Sigmoid colon (tissue), 7 donors: ENCODE measurements around the gene USP40. TPM values are rescaled to one million over a fixed set of nuclear protein-coding genes. Genes with fewer than 3 reads are reported as not detected.

Experiments
- DNase-seq: peaks from one replicate; pipeline ENCODE4 v3.0.0-alpha.2; 2019
- H3K27ac ChIP-seq, 4 donors: fragments of 200-600 bp; sonication (generic); one replicate each; pipeline ENCODE4 v1.5.1; 2016 to 2019; ENCODE audit warnings: mild to moderate bottlenecking in 1 of 4
- H3K27me3 ChIP-seq, 3 donors: fragments of 200-600 bp; sonication (generic); one replicate each; pipeline ENCODE4 v1.5.1; 2019; ENCODE audit warnings: mild to moderate bottlenecking in 1 of 3
- H3K36me3 ChIP-seq, 4 donors: fragments of 200-600 bp; sonication (generic); one replicate each; pipeline ENCODE4 v1.5.1; 2016 to 2019
- H3K4me1 ChIP-seq, 4 donors: fragments of 200-600 bp; sonication (generic); one replicate each; pipeline ENCODE4 v1.5.1; 2017 to 2019
- H3K4me3 ChIP-seq, 4 donors: fragments of 200-600 bp; sonication (generic); one replicate each; pipeline ENCODE4 v1.5.1; 2017 to 2019; ENCODE audit warnings: mild to moderate bottlenecking in 2 of 4, moderate library complexity in 1 of 4
- H3K9me3 ChIP-seq, 4 donors: fragments of 200-600 bp in 3 of 4; sonication (generic) in 3 of 4; one replicate each; pipeline versions ENCODE4 v1.5.1 to v1.6.1; 2013 to 2019
- EP300 ChIP-seq, 4 donors: sonication (generic); formaldehyde crosslinking; IDR thresholded peaks; one replicate each; pipeline ENCODE4 v1.6.1; 2017; ENCODE audit warnings: antibody characterized with exemption in 4 of 4
- POLR2A ChIP-seq, 2 donors: fragments of 450-650 bp; IDR thresholded peaks; one replicate each; pipeline ENCODE4 v1.6.1; 2016; ENCODE audit warnings: antibody characterized with exemption in 2 of 2, mild to moderate bottlenecking in 2 of 2, moderate library complexity in 2 of 2
- POLR2AphosphoS5 ChIP-seq, 4 donors: sonication (generic); formaldehyde crosslinking; IDR thresholded peaks; one replicate each; pipeline ENCODE4 v1.6.1; 2017; ENCODE audit warnings: antibody characterized with exemption in 4 of 4
- WGBS, 2 donors: extraction: QIAGEN DNeasy Blood & Tissue Kit; methylation state at CpG; one replicate each; pipeline ENCODE4 v1.1.7; 2013; 5-methylcytosine and 5-hydroxymethylcytosine counted together
- intact Hi-C: fragments of 100-400 bp; cut with DNase I; formaldehyde crosslinking; loops from one replicate; pipeline ENCODE4 v1.15.1; 2023
- polyA plus RNA-seq, 3 donors: library from polyadenylated mRNA; stranded (reverse); fragments of 200-250 nt; gene quantifications; one replicate each; pipeline ENCODE4 v1.2.3, GENCODE V29; 2013
- total RNA-seq, 4 donors: library from RNA; depleted of rRNA; stranded (reverse); fragments of >200 nt; gene quantifications; one replicate each; pipeline ENCODE4 v1.1.0, GENCODE V29; 2016
- TF ChIP-seq, protein P1 (sequence below), 4 experiments: fragments of 450-650 bp in 3 of 4; fragments of 200-600 bp in 1 of 4; IDR thresholded peaks; one replicate each; pipeline ENCODE4 v1.5.1; 2016 to 2019; ENCODE audit warnings: antibody characterized with exemption in 4 of 4, mild to moderate bottlenecking in 3 of 4, moderate library complexity in 2 of 4
- donor health status: healthy with polysubstance abuse.
- donor health status: Bipolar disorder and iron deficiency.
- donor health status: healthy.

USP40 gene
- total and polyA plus RNA-seq, 7 donors = 9.6 to 34.5 (median 23.4) TPM

DNA sequence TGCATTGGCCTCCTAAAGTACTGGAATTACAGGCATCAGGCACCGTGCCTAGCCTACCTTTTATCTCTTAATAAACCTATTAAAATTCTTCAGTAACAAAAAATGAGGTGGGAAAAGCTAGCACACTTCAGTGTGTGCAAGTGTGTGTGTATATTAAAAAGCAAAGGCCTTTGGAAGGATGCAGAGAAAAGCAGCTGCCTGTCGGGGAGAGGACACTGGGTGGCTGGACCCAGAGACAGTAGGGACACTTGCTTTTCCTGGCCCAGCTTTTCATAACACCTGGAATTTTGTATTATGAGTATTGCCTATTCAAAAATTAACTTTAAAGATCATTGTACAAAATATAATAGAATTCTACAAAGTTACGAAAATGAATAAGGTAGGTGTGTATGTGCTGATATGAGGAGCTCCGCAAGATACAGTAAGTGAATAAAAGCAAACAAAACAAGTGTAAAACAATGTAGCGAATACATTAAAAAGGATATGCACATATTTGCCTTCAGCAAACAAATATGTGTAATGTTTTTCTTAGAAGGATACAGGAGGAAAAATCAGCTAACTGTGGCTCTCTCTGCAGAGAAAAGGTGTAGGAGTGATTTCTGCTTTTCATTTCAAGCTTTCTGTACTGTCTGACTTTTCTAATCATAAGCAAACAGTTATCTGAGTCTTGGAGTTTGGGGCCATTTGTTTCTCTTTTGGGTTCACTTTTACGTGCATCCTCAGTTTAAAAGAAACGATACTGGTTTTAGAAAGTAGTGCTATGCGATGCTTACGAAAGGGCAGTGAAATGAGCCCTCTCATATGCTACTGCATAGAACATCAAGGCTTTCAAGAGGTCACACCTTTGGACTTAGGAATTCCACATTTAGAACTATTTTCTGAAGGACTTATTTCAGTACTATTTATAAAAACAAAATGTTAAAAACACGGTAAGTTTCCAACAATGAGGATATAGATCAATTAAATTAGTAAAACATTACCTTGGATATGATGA, 70.8 kb downstream of the USP40 start:
- no peaks in the 10 kb centered on the region for H3K9me3 ChIP-seq
- H3K4me1 ChIP-seq = no peaks in the 10 kb centered on the region
- intact Hi-C loops = no loop called here
- 77 to 83% methylated on average over 10 of the region's 10 CpGs for WGBS, 2 donors
- DNase-seq = no peak
- H3K27me3 ChIP-seq = no peaks in the 10 kb centered on the region
- no peak overlapping the region for H3K27ac ChIP-seq
- TF ChIP-seq EP300 (IDR thresholded peaks at IDR 0.05) (no peak), POLR2AphosphoS5 (IDR thresholded peaks at IDR 0.05) (no peak), POLR2A (IDR thresholded peaks at IDR 0.05) (no peak)
- H3K36me3 ChIP-seq = peaks cover 7 to 85% (median 27%) of the 10 kb centered on the region in 4 donors
- no peak overlapping the region for H3K4me3 ChIP-seq

- H3K4me3 ChIP-seq = no peak overlapping the region
- H3K27me3 ChIP-seq = no peaks in the 10 kb centered on the region
- H3K4me1 ChIP-seq = no peaks in the 10 kb centered on the region
- intact Hi-C loops = no loop called here
- DNase-seq = no peak
- H3K9me3 ChIP-seq = no peaks in the 10 kb centered on the region
- 97 to 98% methylated on average over 4 of the region's 4 CpGs for WGBS, 2 donors
- peaks cover 7 to 85% (median 30%) of the 10 kb centered on the region in 4 donors for H3K36me3 ChIP-seq
- no peak overlapping the region for H3K27ac ChIP-seq
- TF ChIP-seq, protein P1, sequence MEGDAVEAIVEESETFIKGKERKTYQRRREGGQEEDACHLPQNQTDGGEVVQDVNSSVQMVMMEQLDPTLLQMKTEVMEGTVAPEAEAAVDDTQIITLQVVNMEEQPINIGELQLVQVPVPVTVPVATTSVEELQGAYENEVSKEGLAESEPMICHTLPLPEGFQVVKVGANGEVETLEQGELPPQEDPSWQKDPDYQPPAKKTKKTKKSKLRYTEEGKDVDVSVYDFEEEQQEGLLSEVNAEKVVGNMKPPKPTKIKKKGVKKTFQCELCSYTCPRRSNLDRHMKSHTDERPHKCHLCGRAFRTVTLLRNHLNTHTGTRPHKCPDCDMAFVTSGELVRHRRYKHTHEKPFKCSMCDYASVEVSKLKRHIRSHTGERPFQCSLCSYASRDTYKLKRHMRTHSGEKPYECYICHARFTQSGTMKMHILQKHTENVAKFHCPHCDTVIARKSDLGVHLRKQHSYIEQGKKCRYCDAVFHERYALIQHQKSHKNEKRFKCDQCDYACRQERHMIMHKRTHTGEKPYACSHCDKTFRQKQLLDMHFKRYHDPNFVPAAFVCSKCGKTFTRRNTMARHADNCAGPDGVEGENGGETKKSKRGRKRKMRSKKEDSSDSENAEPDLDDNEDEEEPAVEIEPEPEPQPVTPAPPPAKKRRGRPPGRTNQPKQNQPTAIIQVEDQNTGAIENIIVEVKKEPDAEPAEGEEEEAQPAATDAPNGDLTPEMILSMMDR (IDR thresholded peaks at IDR 0.05) = no peak
- TF ChIP-seq POLR2AphosphoS5 (IDR thresholded peaks at IDR 0.05) = no peak
- TF ChIP-seq EP300 (IDR thresholded peaks at IDR 0.05) = no peak
- TF ChIP-seq POLR2A (IDR thresholded peaks at IDR 0.05) = no peak
These were observed 73.8 kb downstream of the USP40 start for GRCh38 chr2:233492751-233493150.

DNA sequence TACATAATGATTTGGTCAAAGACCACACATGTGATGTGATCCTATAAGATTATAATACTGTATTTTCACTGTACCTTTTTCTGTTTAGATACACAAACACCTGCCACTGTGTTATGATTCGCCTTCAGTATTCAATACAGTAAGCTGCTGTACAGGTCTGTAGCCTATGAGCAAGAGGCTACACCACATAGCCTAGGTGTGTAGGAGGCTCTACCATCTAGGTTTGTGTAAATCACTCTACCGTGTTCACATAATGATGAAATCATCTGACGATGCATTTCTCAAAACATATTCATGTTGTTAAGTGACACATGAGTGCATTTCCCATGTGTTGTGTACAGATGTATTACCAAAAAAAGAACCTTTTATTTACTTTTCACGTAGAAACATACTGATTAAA, 74.5 kb downstream of the USP40 start:
- H3K27me3 ChIP-seq = no peaks in the 10 kb centered on the region
- 81 to 91% methylated on average over 4 of the region's 4 CpGs for WGBS, 2 donors
- no peaks in the 10 kb centered on the region for H3K4me1 ChIP-seq
- H3K9me3 ChIP-seq = no peaks in the 10 kb centered on the region
- intact Hi-C loops = no loop called here
- peaks cover 7 to 85% (median 28%) of the 10 kb centered on the region in 4 donors for H3K36me3 ChIP-seq
- DNase-seq = no peak
- TF ChIP-seq POLR2AphosphoS5 (IDR thresholded peaks at IDR 0.05) = no peak
- no peak for TF ChIP-seq EP300 (IDR thresholded peaks at IDR 0.05)
- no peak for TF ChIP-seq POLR2A (IDR thresholded peaks at IDR 0.05)
- TF ChIP-seq, protein P1 (IDR thresholded peaks at IDR 0.05) = no peak
- H3K27ac ChIP-seq = no peak overlapping the region
- no peak overlapping the region for H3K4me3 ChIP-seq

DNA sequence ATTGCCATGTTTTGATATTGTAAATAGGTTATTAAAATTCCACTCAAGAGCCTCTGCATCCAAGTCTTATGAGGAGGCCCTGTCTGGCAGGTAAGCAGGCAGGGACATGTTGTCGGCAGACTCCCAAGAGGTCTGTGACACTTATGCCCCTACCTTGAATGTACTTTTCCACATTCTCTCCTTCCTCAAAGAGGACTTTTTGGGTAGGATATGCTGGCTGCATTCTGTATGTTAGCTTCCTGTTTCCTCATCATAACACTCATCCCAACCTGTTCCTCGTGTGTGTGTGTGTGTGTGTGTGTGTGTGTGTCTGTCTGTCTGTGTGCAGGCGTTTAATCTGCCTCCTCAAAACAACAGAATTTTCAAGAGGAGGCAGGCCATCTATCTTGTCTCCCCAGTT, 75.3 kb downstream of the USP40 start:
- no peak for DNase-seq
- Histone ChIP-seq H3K36me3 (peaks cover 7 to 79% (median 28%) of the 10 kb centered on the region in 4 donors), H3K4me1 (peaks cover 0 to 4% (median 0%) of the 10 kb centered on the region in 4 donors), H3K9me3 (no peaks in the 10 kb centered on the region), H3K27ac (no peak overlapping the region), H3K4me3 (no peak overlapping the region), H3K27me3 (no peaks in the 10 kb centered on the region)
- intact Hi-C loops = no loop called here
- TF ChIP-seq POLR2AphosphoS5 (IDR thresholded peaks at IDR 0.05) (no peak), EP300 (IDR thresholded peaks at IDR 0.05) (no peak), POLR2A (IDR thresholded peaks at IDR 0.05) (no peak)
- TF ChIP-seq, protein P1 (IDR thresholded peaks at IDR 0.05) = no peak
- 82 to 91% methylated on average over 3 of the region's 3 CpGs for WGBS, 2 donors

DNA sequence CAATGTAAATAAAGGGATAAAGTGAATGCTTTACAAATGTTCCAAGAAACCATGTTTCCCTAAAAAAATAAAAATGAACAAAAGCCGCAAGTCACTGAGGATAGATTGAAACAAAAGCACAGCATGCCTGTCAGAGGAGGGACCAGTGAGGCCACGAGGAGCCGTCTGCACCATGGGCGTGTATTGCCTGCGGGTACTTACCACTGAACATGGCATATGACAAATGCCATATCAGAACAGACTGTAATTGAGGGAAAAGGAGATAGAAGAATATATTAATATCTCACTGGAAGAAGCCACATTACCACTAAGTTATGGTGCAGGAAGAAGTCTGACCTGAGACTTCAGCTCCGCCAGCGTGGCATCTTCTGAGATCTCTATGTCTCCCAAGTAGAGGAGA, 75.8 kb downstream of the USP40 start:
- WGBS, 2 donors = 96% methylated on average over 7 of the region's 7 CpGs
- H3K4me3 ChIP-seq = no peak overlapping the region
- H3K27ac ChIP-seq = no peak overlapping the region
- intact Hi-C loops = no loop called here
- H3K36me3 ChIP-seq = peaks cover 7 to 77% (median 28%) of the 10 kb centered on the region in 4 donors
- H3K27me3 ChIP-seq = no peaks in the 10 kb centered on the region
- no peaks in the 10 kb centered on the region for H3K9me3 ChIP-seq
- TF ChIP-seq POLR2AphosphoS5 (IDR thresholded peaks at IDR 0.05) (no peak), POLR2A (IDR thresholded peaks at IDR 0.05) (no peak), EP300 (IDR thresholded peaks at IDR 0.05) (no peak)
- TF ChIP-seq, protein P1 (IDR thresholded peaks at IDR 0.05) = no peak
- DNase-seq = no peak
- H3K4me1 ChIP-seq = peaks cover 0 to 4% (median 0%) of the 10 kb centered on the region in 4 donors
